Colon (tissue), 2 donors: ENCODE data around the gene XYLB.

Experiments used
- FAIRE-seq: peaks from 2 replicates; lab custom pipeline; 2012; peaks lifted over from hg19 to GRCh38; lab: Jason Lieb, UNC
- donor health status: control.
- donor health status: control.

The XYLB gene

GRCh38 chr3:38454884-38455638 is 108.5 kb downstream of the XYLB start:
- FAIRE-seq = no peak

- no peak for FAIRE-seq
Measured at GRCh38 chr3:38455639-38456430, 109.2 kb downstream of the XYLB start.

- FAIRE-seq = no peak
Measured at GRCh38 chr3:38457111-38458003, 110.8 kb downstream of the XYLB start.

- no peak for FAIRE-seq
Measured at GRCh38 chr3:38458796-38459498, 112.4 kb downstream of the XYLB start.

GRCh38 chr3:38459499-38460048 is 113.0 kb downstream of the XYLB start:
- no peak for FAIRE-seq

- FAIRE-seq = no peak
Measured at GRCh38 chr3:38460377-38461270, 114.0 kb downstream of the XYLB start.
